Adrenal gland (tissue), 12 donors: ENCODE measurements around the gene CMKLR1. TPM values are rescaled to one million over a fixed set of nuclear protein-coding genes. Genes with fewer than 3 reads are reported as not detected.

Experiments used
- DNase-seq, 7 donors: peaks; one replicate each; pipeline ENCODE4 v3.0.0-alpha.2; 2019 to 2020
- H3K27ac ChIP-seq, 5 donors: fragments of 200-600 bp; sonication (generic) in 4 of 5; 1 replicate in 3 of 5; 2 replicates in 2 of 5; pipeline versions ENCODE4 v1.5.1 to v1.8.0; 2016 to 2020; ENCODE audit warnings: mild to moderate bottlenecking in 1 of 5
- H3K27me3 ChIP-seq: fragments of 200-600 bp; 2 replicates; pipeline ENCODE4 v1.8.0; 2021
- H3K36me3 ChIP-seq, 2 donors: fragments of 200-600 bp; replicated peaks in 1 of 2; 1 replicate in 1 of 2; 2 replicates in 1 of 2; pipeline versions ENCODE4 v1.5.1 to v1.8.0; 2018 to 2022
- H3K4me1 ChIP-seq, 2 donors: fragments of 200-600 bp; replicated peaks in 1 of 2; 1 replicate in 1 of 2; 2 replicates in 1 of 2; pipeline versions ENCODE4 v1.5.1 to v1.8.0; 2018 to 2021
- H3K4me3 ChIP-seq, 4 donors: fragments of 200-600 bp; sonication (generic) in 3 of 4; one replicate each; pipeline ENCODE4 v1.5.1; 2016 to 2018
- H3K9me3 ChIP-seq, 3 donors: fragments of 200-600 bp; sonication (generic) in 1 of 3; replicated peaks in 1 of 3; 1 replicate in 2 of 3; 2 replicates in 1 of 3; pipeline versions ENCODE4 v1.5.1 to v1.8.0; 2016 to 2021
- POLR2A ChIP-seq, 2 donors: fragments of 450-650 bp; IDR thresholded peaks; one replicate each; pipeline ENCODE4 v1.6.1; 2017; ENCODE audit warnings: antibody characterized with exemption in 2 of 2, mild to moderate bottlenecking in 2 of 2, moderate library complexity in 1 of 2
- WGBS, 4 donors: extraction: QIAGEN DNeasy Blood & Tissue Kit in 2 of 4; methylation state at CpG; one replicate each; pipeline versions ENCODE4 v1.1.5 to v1.1.7; 2013 to 2017; 5-methylcytosine and 5-hydroxymethylcytosine counted together
- intact Hi-C, 2 donors: fragments of 100-400 bp; cut with DNase I; formaldehyde crosslinking; loops; one replicate each; pipeline versions ENCODE4 v1.14.1 to v1.15.0; 2022 to 2023
- polyA plus RNA-seq, 3 donors: library from polyadenylated mRNA; stranded (reverse); fragments of 200-250 nt in 2 of 3; fragments of 350-450 nt in 1 of 3; fragmentation: Illumina TruSeq in 1 of 3; extraction: RNeasy Lipid Tissue Mini Kit (QIAGEN cat#74804) in 1 of 3; gene quantifications; one replicate each; pipeline ENCODE4 v1.2.3, GENCODE V29; 2013 to 2014
- total RNA-seq, 9 donors: library from RNA; depleted of rRNA in 4 of 9; stranded (reverse); fragments of >200 nt in 4 of 9; fragments of 120-200 nt in 1 of 9; fragmentation: NEBNext Ultra II Directional in 1 of 9; extraction: Animal tissue kit (Norgen Biotek cat#: 25700) in 1 of 9; gene quantifications; one replicate each; pipeline versions ENCODE4 v1.1.0 to v1.2.4, GENCODE V29; 2013 to 2023
- TF ChIP-seq, protein P1 (sequence below), 6 experiments: fragments of 450-650 bp in 4 of 6; fragments of 200-600 bp in 2 of 6; sonication (generic) in 1 of 6; IDR thresholded peaks; 1 replicate in 5 of 6; 2 replicates in 1 of 6; pipeline versions ENCODE4 v1.5.1 to v1.8.0; 2016 to 2021; ENCODE audit warnings: antibody characterized with exemption in 6 of 6, mild to moderate bottlenecking in 2 of 6, moderate library complexity in 1 of 6
- donor health status: healthy with polysubstance abuse.
- donor health status: Bipolar disorder and iron deficiency.
- donor health status: DM: yes; HTN: yes; CAD: no.
- donor health status: DM: no; HTN: no; CAD: no.
- donor health status: DM: no; HTN: no; CAD: no.
- donor health status: DM: yes; HTN: yes; CAD: no.

Gene CMKLR1
- total and polyA plus RNA-seq, 12 donors, result 2.1 to 26.6 (median 17.0) TPM

DNA sequence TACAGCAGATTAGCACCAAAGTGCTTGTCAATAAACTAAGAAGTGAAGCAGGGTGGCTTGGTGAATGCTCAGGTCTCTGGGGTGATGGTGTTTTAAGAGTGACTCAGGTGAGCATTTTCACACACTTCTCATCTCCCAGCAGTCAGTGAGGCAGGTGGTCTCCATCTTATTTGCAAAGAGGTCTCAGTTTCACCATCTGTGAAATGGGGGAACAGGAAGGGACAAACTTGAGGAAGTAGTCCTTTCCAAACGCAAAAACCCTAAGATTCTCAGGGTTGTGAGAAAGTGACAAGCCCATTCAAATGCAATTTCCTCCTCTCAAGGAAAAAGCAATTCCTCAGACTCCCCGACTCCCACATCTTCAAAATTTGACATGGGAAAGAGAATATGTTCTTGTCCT lies 54.1 kb downstream of the CMKLR1 start:
- 29 to 47% (median 45%) methylated on average over 2 of the region's 2 CpGs for WGBS, 4 donors
- no peak overlapping the region for H3K27ac ChIP-seq
- TF ChIP-seq, protein P1, sequence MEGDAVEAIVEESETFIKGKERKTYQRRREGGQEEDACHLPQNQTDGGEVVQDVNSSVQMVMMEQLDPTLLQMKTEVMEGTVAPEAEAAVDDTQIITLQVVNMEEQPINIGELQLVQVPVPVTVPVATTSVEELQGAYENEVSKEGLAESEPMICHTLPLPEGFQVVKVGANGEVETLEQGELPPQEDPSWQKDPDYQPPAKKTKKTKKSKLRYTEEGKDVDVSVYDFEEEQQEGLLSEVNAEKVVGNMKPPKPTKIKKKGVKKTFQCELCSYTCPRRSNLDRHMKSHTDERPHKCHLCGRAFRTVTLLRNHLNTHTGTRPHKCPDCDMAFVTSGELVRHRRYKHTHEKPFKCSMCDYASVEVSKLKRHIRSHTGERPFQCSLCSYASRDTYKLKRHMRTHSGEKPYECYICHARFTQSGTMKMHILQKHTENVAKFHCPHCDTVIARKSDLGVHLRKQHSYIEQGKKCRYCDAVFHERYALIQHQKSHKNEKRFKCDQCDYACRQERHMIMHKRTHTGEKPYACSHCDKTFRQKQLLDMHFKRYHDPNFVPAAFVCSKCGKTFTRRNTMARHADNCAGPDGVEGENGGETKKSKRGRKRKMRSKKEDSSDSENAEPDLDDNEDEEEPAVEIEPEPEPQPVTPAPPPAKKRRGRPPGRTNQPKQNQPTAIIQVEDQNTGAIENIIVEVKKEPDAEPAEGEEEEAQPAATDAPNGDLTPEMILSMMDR (IDR thresholded peaks at IDR 0.05), result no peak
- TF ChIP-seq POLR2A (IDR thresholded peaks at IDR 0.05), result no peak
- DNase-seq, result no peak
- H3K36me3 ChIP-seq, result no peaks in the 10 kb centered on the region
- H3K9me3 ChIP-seq, result no peaks in the 10 kb centered on the region
- H3K27me3 ChIP-seq, result peaks cover 5% of the 10 kb centered on the region
- intact Hi-C loops, result no loop called here
- no peaks in the 10 kb centered on the region for H3K4me1 ChIP-seq
- no peak overlapping the region for H3K4me3 ChIP-seq

DNA sequence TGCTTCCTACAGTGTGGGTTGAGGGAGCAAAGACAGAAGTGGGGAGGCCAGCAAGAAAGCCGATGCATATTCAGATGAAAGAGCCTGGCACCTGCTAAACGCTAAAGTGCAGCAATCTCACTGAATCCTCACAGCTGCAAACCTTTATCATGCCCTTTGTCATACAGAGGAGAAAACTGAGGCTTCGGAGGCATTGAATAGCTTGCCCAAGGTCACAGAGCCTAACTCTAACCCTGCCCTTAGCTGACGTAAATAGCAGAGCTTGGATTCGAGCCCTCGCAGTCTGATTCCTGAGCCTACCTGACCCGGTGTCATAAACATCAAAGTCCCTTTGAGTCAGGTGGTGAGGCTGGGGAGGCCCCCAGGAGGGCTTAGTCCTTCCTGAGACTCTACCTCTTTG lies 54.9 kb downstream of the CMKLR1 start:
- Histone ChIP-seq H3K4me3 (no peak overlapping the region), H3K27me3 (peaks cover 5% of the 10 kb centered on the region), H3K4me1 (no peaks in the 10 kb centered on the region), H3K36me3 (no peaks in the 10 kb centered on the region), H3K9me3 (no peaks in the 10 kb centered on the region), H3K27ac (no peak overlapping the region)
- intact Hi-C loops, result no loop called here
- 42 to 64% (median 60%) methylated on average over 5 to 7 of the region's 7 CpGs for WGBS, 4 donors
- TF ChIP-seq POLR2A (IDR thresholded peaks at IDR 0.05), result no peak
- TF ChIP-seq, protein P1 (IDR thresholded peaks at IDR 0.05), result no peak
- DNase-seq, result no peak

DNA sequence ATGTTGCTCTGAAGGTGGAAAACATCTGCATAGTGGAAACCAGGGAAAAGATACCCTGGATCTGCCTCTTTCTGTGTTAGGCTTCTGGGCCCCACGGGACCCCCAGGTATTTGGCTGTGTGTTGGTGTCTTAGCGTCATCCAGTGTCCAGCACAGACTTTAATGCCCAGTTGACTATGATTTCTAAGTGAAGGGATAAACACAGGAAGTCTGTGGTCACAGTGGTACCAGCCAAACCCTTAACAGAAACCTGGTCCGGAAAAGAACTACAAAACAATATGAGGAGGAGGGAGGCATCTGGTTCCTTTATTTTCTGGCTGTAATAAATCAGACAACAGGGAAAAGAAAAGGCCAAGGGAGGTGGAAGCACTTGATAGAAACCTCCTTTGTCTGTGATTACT lies 56.4 kb downstream of the CMKLR1 start:
- H3K27ac ChIP-seq, result no peak overlapping the region
- intact Hi-C loops, result no loop called here
- 46 to 66% (median 53%) methylated on average over 3 of the region's 3 CpGs for WGBS, 4 donors
- H3K4me3 ChIP-seq, result no peak overlapping the region
- no peak for TF ChIP-seq POLR2A (IDR thresholded peaks at IDR 0.05)
- TF ChIP-seq, protein P1 (IDR thresholded peaks at IDR 0.05), result no peak
- H3K4me1 ChIP-seq, result no peaks in the 10 kb centered on the region
- H3K27me3 ChIP-seq, result peaks cover 5% of the 10 kb centered on the region
- no peaks in the 10 kb centered on the region for H3K9me3 ChIP-seq
- H3K36me3 ChIP-seq, result no peaks in the 10 kb centered on the region
- DNase-seq, result no peak

DNA sequence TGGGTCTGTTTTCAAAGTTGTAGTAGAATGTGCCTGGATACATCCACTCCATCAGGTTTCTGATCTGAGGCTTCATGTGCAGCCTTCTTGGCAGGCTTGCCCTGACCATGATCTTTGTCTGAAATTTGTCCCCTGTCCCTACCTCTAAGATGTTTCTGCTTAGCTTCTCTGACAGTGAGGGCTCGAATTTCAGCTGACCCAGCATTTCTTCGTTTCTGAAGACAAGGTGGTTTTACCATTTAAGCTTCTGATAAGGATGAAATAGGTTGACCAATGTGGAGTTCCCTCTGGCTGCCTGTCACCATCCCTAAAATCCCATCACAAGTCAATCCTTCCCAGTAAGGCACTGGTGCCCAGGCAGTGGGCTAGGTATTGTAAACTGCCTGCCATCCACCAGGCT lies 57.0 kb downstream of the CMKLR1 start:
- Histone ChIP-seq H3K27me3 (peaks cover 5% of the 10 kb centered on the region), H3K27ac (no peak overlapping the region), H3K4me3 (no peak overlapping the region), H3K36me3 (no peaks in the 10 kb centered on the region), H3K9me3 (no peaks in the 10 kb centered on the region), H3K4me1 (no peaks in the 10 kb centered on the region)
- WGBS, 4 donors, result 15 to 25% (median 21%) methylated on average over 2 of the region's 2 CpGs
- no peak for DNase-seq
- intact Hi-C loops, result no loop called here
- TF ChIP-seq, protein P1 (IDR thresholded peaks at IDR 0.05), result no peak
- TF ChIP-seq POLR2A (IDR thresholded peaks at IDR 0.05), result no peak
